Measurements from ENCODE around the gene HBP1.
"Not testable (repeated sequence)": the region's sequence is repeated elsewhere in the genome, so short reads cannot be mapped to it uniquely, and the experiment has no call there.

Gene HBP1

GRCh38 chr7:107236862-107237261, 68.1 kb downstream of the HBP1 start:
- H3K4me3 ChIP-seq (replicated peaks; ENCODE audit: low read depth, low read length): no peak overlapping the region
- DNase-seq (ENCODE audit: low read depth): no peak
- no peak for TF ChIP-seq CTCF (IDR thresholded peaks at IDR 0.05; ENCODE audit: low read length, missing control alignments)

- TF ChIP-seq CTCF (IDR thresholded peaks at IDR 0.05; ENCODE audit: low read length, missing control alignments): no peak
- no peak for DNase-seq (ENCODE audit: low read depth)
- H3K4me3 ChIP-seq (replicated peaks; ENCODE audit: low read depth, low read length): no peak overlapping the region
These were observed 68.6 kb downstream of the HBP1 start for GRCh38 chr7:107237451-107237850.

GRCh38 chr7:107242267-107242666, 73.5 kb downstream of the HBP1 start:
- H3K4me3 ChIP-seq (replicated peaks; ENCODE audit: low read depth, low read length): no peak overlapping the region
- TF ChIP-seq CTCF (IDR thresholded peaks at IDR 0.05; ENCODE audit: low read length, missing control alignments): no peak
- DNase-seq (ENCODE audit: low read depth): no peak

- TF ChIP-seq CTCF (IDR thresholded peaks at IDR 0.05; ENCODE audit: low read length, missing control alignments): no peak
- H3K4me3 ChIP-seq (replicated peaks; ENCODE audit: low read depth, low read length): no peak overlapping the region
- no peak for DNase-seq (ENCODE audit: low read depth)
These were observed 75.8 kb downstream of the HBP1 start for GRCh38 chr7:107244613-107245012.

- not testable (repeated sequence) for H3K4me3 ChIP-seq (replicated peaks; ENCODE audit: low read depth, low read length); DNase-seq (ENCODE audit: low read depth)
These were observed 78.0 kb downstream of the HBP1 start for GRCh38 chr7:107246836-107247235.

GRCh38 chr7:107248551-107249316, 79.9 kb downstream of the HBP1 start:
- DNase-seq (ENCODE audit: low read depth): no peak
- no peak overlapping the region for H3K4me3 ChIP-seq (replicated peaks; ENCODE audit: low read depth, low read length)
- TF ChIP-seq CTCF (IDR thresholded peaks at IDR 0.05; ENCODE audit: low read length, missing control alignments): no peak

GRCh38 chr7:107251963-107252362, 83.2 kb downstream of the HBP1 start:
- no peak for DNase-seq (ENCODE audit: low read depth)
- no peak for TF ChIP-seq CTCF (IDR thresholded peaks at IDR 0.05; ENCODE audit: low read length, missing control alignments)

More at GRCh38 chr7:107251963-107252362, 83.2 kb downstream of the HBP1 start:
- H3K4me3 ChIP-seq (replicated peaks; ENCODE audit: low read depth, low read length): no peak overlapping the region
